OCI-M2 (cell line): ENCODE measurements around the gene LHFPL6.

Experiments used
- DNase-seq: peaks from one replicate; lab custom pipeline; 2025; ENCODE audit not compliant: unreplicated experiment; lab: John Stamatoyannopoulos, UW

Gene LHFPL6

GRCh38 chr13:39602614-39603366 lies at the start of gene LHFPL6:
Gene LHFPL6, minus strand, starts transcription at chr13:39603193.
- DNase-seq, result peak; percentile 11

DNA sequence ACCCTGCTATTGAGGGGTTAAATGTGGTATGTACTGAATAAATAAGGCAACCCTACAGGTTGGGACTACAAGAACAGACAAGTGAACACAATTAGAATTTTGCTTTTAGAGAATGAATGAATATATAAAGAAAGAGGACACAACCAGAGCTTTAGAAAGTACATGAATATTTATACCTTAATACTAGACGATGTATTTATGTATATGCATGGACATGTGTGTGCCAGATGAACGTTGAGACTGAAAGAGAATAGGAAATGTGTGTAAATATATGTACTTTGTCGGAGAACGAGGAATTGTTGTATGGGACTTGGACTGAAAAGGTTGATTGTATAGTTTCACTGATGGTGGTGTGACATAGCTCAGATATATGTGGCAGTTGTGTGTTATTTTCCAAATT lies 43.1 kb upstream of the LHFPL6 start:
- no peak for DNase-seq

GRCh38 chr13:39641645-39642044 lies 38.7 kb upstream of the LHFPL6 start:
- DNase-seq, result no peak

GRCh38 chr13:39637890-39638289 lies 34.9 kb upstream of the LHFPL6 start:
- DNase-seq, result no peak

DNA sequence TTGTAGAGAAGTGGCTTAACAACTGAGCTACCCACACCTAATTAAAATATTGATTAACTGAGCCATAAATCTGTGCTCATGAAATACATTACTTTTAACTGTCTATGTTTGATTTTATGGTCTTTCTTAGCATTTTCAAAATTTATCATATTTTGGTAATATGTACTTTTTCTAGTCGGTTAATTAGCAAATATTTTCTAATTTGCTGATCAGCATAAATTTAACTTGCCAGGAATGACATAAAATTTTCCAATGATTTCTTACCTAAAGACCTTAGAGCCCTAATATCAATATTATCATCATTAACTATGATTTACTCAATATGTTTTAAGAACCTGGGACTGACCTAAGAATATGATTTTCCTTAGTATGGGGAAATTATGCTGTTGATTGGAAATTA lies 32.6 kb upstream of the LHFPL6 start:
- DNase-seq, result no peak

- DNase-seq, result no peak
These were observed 30.0 kb upstream of the LHFPL6 start for GRCh38 chr13:39632994-39633393.

DNA sequence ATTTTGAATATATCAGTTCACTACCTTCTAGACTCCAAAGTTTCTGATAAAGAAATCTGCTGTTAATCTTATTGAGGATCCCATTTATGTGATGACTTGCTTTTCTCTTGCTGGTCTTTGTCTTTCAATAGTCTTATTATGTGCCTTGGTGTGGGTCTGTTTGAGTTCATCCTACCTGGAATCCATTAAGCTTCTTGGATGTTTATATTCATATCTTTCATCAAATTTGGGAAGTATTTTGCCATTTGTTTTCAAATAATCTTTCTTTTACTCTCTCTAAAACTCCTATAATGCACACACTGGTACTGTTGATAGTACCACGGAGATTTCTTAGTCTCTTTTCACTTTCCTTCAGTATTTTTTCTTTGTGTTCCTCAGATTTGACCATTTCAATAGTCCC lies 28.3 kb upstream of the LHFPL6 start:
- DNase-seq, result no peak

DNA sequence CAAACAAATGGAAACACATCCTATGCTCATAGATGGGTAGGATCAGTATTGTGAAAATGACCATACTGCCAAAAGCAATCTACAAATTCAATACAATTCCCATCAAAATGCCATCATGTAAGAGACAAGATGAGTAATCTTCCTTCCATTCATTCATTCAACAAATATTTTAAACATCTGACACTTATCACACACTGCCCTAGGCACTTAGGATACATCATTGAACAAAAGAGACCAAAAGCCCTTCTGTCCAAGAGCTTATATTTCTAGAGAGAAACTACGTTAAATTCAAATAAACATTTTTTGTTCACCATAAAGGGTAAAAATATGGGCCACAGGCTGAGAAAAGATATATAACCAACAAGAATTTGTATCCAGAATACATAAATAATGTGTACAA lies 20.5 kb upstream of the LHFPL6 start:
- no peak for DNase-seq

DNA sequence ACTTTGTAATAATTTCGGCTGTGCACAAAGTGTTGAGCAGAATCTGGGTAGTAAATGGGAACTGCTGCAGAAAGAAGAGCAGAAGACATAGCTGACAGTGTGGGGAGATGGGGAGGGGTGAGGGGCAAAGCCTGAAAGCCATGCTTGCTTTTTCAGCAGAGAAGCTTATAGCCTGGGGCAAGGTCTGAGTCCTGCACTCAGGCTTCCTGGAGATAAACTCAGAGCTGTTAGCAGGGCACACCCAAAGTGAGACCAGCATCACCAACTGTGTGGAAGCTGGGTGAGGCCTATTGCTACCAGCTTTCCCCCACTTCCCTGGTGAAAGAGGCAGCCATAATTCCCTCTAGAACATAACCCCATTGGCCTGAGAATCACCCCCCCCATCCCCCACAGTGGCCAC lies 15.6 kb upstream of the LHFPL6 start:
- no peak for DNase-seq

DNA sequence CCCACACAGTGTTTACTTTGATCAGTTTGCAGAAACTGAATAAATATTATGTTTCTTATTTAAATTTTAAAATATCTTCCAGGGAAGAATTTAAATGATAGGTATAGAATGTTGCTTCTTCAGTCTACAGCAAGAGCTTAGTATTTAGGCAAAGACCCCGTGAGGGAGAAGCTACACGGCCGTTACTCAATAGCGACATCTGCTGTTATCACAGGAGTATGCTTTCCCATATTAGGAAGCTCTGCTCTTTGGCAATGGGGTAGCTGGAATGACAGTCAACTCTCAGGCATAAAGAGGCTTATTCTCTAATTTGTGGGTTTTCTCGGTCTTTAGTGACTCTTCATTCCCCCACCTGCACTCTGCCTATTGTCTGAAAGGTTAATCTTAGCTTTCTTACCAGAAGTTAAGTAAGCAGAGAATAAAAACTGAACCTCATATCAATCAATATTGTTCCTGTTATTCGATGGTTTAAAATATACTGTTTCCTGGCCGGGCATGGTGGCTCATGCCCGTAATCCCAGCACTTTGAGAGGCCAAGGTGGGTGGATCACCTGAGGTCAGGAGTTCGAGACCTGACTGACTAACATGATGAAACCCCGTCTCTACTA lies 13.2 kb upstream of the LHFPL6 start:
- peak; percentile 10 for DNase-seq

DNA sequence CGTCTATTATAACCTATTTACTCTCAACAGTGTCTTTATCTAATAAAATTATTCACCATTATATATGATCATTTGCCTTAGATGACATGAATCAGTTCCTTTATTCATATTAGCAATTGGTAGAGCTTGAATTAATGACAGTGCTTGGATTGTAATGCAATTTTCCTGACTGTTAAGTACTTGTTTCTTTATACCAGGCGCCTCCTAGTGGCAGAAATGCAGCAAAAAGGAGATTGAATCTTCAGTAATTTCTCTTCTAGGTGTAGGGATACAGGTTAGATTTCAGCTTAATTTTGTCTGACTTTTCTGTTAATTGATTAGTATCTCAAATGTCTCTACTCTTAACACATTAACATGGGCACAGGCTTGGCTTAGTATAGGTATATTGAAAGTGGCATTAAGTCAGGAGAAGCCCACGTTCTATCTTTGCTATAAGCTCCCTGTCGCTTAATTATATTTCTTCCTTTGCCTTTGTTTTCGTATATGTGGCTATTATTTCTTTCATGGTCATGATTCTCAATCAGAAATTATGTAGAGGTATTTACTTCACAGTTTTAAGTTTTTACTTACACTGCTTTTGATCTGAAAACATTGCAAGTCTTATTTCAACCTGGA lies 9.1 kb upstream of the LHFPL6 start:
- no peak for DNase-seq

DNA sequence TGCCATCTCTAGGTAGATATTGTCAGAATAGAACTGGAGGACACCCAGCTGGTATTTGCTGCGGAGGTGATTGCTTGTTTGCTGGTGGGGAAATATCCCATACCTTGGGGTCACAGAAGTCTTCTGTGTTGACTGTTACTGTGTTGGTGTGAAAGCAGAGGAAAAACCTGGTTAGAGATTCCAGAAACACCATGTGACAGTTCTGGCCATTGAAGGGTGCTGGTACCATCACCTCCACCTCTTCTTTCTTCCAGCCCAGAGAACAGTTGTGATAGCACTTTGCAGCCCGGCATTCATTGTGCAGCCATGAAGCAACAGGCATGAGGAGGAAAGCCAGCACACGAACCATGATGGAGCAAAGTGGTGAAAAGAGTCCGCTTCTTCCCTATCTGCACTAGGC lies 4.9 kb upstream of the LHFPL6 start:
- no peak for DNase-seq

DNA sequence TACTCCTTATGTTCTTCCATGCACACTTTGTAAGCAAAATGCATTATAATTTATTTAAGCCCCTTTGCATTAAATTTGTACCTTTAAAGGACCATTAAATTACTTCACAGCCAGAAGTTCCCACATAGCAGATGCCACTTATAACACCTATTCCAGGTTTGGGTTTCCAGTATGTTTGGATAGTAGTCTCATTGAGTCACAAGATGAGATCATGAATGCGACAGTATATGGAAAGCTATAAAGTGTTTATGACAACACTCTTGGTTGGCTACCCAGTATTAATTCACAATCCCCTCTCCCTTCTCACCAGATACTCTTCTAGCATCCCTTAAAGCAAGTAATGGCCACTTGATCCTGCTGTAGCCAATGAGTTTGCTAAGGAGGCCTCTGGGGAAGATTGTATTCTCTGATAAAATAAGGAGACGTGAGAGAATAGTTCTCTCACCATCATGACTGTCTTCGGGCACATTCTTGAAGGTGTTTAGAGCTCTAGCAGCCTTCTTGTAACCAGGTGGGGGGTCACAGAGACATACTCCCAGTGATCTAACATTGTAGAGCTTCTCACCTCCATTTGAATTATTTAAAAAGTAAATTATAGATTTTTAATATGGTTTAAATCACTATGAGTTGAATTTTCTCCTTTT lies 2.8 kb upstream of the LHFPL6 start:
- DNase-seq, result no peak

DNA sequence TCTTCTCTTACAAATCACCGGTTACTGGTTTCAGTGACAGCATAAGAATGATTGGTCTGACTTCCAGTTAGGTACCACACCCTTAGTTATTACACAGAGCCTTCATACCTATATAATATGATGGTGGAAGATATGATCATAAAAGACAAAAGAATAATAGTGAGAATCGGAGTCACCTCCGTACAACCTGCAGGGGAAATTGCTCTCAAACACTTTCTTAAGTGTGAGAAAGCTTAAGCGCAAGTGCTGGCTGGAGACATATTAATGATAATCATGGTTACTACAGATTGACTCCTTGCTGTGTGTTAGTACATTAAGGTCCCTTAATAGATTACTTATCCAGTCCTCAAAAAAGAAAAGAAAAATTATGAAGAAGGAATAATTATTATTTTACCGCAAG lies 1.8 kb upstream of the LHFPL6 start:
- DNase-seq, result no peak

- DNase-seq, result no peak
These were observed 493 bp upstream of the LHFPL6 start for GRCh38 chr13:39603424-39603947.

GRCh38 chr13:39602277-39602613 lies 748 bp downstream of the LHFPL6 start:
- DNase-seq, result no peak

DNA sequence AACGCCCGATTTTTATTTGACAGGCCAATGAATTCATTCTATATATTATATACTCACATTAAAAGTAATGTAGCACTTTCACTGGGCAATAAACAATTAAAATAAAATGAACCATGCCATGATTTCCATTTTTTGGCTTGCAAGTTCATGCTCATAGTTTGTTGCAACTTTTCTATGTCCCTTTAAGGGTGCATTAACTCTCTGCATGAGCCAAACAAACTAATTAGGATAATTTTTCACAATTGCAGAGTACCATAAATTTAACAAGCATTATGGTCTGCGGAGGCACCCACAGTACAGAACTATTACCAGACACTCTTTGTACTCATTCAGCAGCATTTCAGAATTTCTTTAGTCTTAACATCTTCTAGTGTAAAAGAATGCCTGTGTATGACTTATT lies 1.4 kb downstream of the LHFPL6 start:
- no peak for DNase-seq

DNA sequence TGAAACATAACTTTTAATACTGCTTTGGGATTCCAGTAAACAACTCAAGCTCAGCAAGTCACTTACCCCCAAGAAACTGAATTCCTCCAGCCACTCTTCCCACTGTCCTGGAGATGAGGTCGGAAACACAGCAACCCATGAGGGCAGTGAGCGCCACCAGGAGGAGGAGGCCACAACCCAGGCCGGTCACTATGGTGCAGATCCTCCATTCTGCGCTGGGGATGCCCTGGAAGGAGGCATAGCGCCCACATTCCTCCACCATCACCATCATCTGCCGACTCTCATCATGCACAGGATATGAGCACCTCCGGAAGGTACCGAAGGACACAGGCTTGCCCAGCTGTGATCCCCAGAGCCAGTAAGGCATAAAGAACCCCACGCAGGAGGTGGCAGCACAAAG lies 2.2 kb downstream of the LHFPL6 start:
- DNase-seq, result no peak

GRCh38 chr13:39599842-39600241 lies 3.2 kb downstream of the LHFPL6 start:
- DNase-seq, result no peak

GRCh38 chr13:39599012-39599411 lies 4.0 kb downstream of the LHFPL6 start:
- DNase-seq, result no peak

DNA sequence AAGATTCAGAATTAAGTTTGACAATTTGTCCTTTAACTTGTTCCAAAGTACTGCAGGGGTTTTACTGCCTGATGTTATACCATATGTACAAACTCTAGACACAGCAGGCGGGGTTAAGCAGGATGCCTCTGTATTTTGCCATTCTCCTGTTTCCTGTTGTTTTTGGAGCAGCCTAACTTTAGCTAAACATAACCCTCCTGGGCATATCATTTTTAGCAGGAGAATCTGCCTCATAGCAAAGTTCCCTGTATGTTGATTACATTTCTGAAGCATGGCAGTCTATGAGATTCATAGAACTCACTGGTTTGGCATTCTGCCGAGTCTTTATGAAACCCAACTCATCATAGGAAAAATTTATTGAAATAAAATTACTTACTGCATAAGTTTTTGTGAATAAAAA lies 5.2 kb downstream of the LHFPL6 start:
- DNase-seq, result no peak

- no peak for DNase-seq
These were observed 6.3 kb downstream of the LHFPL6 start for GRCh38 chr13:39596685-39597084.
